Measurements from ENCODE around the gene TAS1R1. TPM values are rescaled to one million over a fixed set of nuclear protein-coding genes. Genes with fewer than 3 reads are reported as not detected.

Gene TAS1R1

Small RNA genes within 50 kb of the gene (small RNA-seq; reads per million reads assigned to genes)
- not detected for gene RNU6-731P (ENCODE audit: insufficient read depth)
